ENCODE measurements around the gene REXO5.

DNA sequence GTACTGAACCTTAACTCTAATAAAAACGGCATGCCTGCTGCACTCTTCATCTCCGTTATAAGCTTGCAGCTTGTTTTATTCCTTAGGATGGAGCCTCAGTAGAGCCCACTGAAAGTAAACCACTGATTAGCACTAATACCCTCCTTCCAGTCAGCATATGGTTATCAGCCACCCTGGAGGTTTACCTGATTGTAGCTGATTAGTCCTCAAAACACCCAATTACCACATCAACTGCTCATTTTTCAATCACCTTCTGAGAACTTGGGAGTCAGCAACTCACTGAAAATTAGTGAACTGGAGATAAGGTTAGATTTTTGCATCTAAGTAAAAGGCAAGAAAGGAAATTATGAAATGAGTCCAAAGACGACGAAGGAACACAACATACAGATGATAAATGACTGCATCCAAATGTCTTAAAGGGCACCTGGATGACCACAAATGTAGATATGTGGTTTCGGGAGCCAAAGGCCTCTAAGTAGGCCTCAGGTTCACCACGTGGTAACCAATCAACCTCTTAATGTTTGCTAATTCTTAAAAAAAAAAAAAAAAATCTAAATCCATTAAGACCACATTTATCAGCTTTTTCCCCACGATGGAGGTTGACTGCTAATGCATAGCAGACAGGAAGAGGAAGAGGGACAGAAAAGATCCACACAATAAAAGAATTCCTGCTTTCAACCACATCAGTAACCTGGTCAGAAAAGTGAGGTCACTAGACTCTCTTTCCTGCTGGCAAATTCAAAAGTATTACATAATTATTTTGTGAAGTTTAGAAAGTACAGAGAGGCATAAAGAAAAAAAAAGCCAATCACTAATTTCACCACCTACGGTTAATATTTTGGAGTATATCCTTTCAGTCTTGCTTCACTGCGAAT lies 65.9 kb downstream of the REXO5 start:
- TF ChIP-seq, protein P1, sequence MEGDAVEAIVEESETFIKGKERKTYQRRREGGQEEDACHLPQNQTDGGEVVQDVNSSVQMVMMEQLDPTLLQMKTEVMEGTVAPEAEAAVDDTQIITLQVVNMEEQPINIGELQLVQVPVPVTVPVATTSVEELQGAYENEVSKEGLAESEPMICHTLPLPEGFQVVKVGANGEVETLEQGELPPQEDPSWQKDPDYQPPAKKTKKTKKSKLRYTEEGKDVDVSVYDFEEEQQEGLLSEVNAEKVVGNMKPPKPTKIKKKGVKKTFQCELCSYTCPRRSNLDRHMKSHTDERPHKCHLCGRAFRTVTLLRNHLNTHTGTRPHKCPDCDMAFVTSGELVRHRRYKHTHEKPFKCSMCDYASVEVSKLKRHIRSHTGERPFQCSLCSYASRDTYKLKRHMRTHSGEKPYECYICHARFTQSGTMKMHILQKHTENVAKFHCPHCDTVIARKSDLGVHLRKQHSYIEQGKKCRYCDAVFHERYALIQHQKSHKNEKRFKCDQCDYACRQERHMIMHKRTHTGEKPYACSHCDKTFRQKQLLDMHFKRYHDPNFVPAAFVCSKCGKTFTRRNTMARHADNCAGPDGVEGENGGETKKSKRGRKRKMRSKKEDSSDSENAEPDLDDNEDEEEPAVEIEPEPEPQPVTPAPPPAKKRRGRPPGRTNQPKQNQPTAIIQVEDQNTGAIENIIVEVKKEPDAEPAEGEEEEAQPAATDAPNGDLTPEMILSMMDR (IDR thresholded peaks at IDR 0.05; ENCODE audit: low read depth, low read length), result no peak
- no peak for TF ChIP-seq EZH2phosphoT487 (IDR thresholded peaks at IDR 0.05; ENCODE audit: low read depth)

Data from OCI-LY3 (cell line).